ENCODE data around the gene NMT2. TPM values are rescaled to one million over a fixed set of nuclear protein-coding genes. Genes with fewer than 3 reads are reported as not detected.

Gene NMT2
- total RNA-seq, 1 experiment from 2014 or later, result 14.3 TPM

- POLR2A ChIA-PET, result no interaction called here
- CTCF ChIA-PET, result no interaction called here
Measured at GRCh38 chr10:15163253-15163828, 5.2 kb downstream of the NMT2 start.

GRCh38 chr10:15158972-15159371 is 9.5 kb downstream of the NMT2 start:
- ChIA-PET POLR2A (interaction anchor here (0.6 kb wide), 1 partner anchor 65 kb away, joined by 7 read pairs; no protein-coding TSS in a partner anchor), CTCF (no interaction called here)
- Histone ChIP-seq H3K27ac (ENCODE audit: low read length) (no peak overlapping the region), H3K4me1 (ENCODE audit: control insufficient read depth, insufficient read depth, low read length) (no peaks in the 10 kb centered on the region), H3K9me3 (ENCODE audit: control insufficient read depth, insufficient read depth, low read depth, low read length) (no peaks in the 10 kb centered on the region), H3K27me3 (ENCODE audit: control insufficient read depth, insufficient read depth, low read length) (no peaks in the 10 kb centered on the region), H3K4me3 (ENCODE audit: low read depth in 2 of 2, low read length in 2 of 2) (no peak overlapping the region), H3K36me3 (ENCODE audit: control insufficient read depth, insufficient read depth, low read length) (no peaks in the 10 kb centered on the region)
- ATAC-seq, result no peak
- no TSS peak for BruUV-seq (replicated peaks)
- in situ Hi-C loops (cut with HindIII; ENCODE audit: low pct_unique_long_range_greater_than_20kb, low sequenced_read_pairs) (no loop called here), intact Hi-C loops (cut with micrococcal nuclease; ENCODE audit: unreplicated experiment) (no loop called here)
- TF ChIP-seq TCF7L2 (IDR thresholded peaks at IDR 0.05; ENCODE audit: low read depth, low read length) (no peak), CTCF (IDR thresholded peaks at IDR 0.05) (no peak), SIN3A (IDR thresholded peaks at IDR 0.05; ENCODE audit: borderline replicate concordance, insufficient read depth, low read depth, low read length) (no peak), POLR2AphosphoS5 (IDR thresholded peaks at IDR 0.05; ENCODE audit: low read depth, low read length) (no peak), REST (IDR thresholded peaks at IDR 0.05; ENCODE audit: insufficient read depth in 1 of 2, low read depth in 2 of 2, low read length in 1 of 2) (no peak)
- DNase-seq (ENCODE audit: low read depth, low spot score), result no peak

More at GRCh38 chr10:15163253-15163828, 5.2 kb downstream of the NMT2 start:
- in situ Hi-C loops (cut with HindIII; ENCODE audit: low pct_unique_long_range_greater_than_20kb, low sequenced_read_pairs) (no loop called here), intact Hi-C loops (cut with micrococcal nuclease; ENCODE audit: unreplicated experiment) (no loop called here)
- ATAC-seq, result no peak
- no peaks in the 10 kb centered on the region; the same call in 1 of the 2 replicates for H3K36me3 ChIP-seq (ENCODE audit: control insufficient read depth, insufficient read depth, low read length)
- H3K27me3 ChIP-seq (ENCODE audit: control insufficient read depth, insufficient read depth, low read length), result no peaks in the 10 kb centered on the region
- H3K27ac ChIP-seq (ENCODE audit: low read length), result no peak overlapping the region
- no peak overlapping the region for H3K4me3 ChIP-seq (ENCODE audit: low read depth in 2 of 2, low read length in 2 of 2)
- no peaks in the 10 kb centered on the region for H3K9me3 ChIP-seq (ENCODE audit: control insufficient read depth, insufficient read depth, low read depth, low read length)
- peaks cover 13% of the 10 kb centered on the region for H3K4me1 ChIP-seq (ENCODE audit: control insufficient read depth, insufficient read depth, low read length)
- no peak for DNase-seq (ENCODE audit: low read depth, low spot score)
- no TSS peak for BruUV-seq (replicated peaks)
- TF ChIP-seq CTCF (IDR thresholded peaks at IDR 0.05) (no peak), POLR2AphosphoS5 (IDR thresholded peaks at IDR 0.05; ENCODE audit: low read depth, low read length) (no peak), REST (IDR thresholded peaks at IDR 0.05; ENCODE audit: insufficient read depth in 1 of 2, low read depth in 2 of 2, low read length in 1 of 2) (no peak), SIN3A (IDR thresholded peaks at IDR 0.05; ENCODE audit: borderline replicate concordance, insufficient read depth, low read depth, low read length) (no peak), TCF7L2 (IDR thresholded peaks at IDR 0.05; ENCODE audit: low read depth, low read length) (no peak)

All from Panc1 (cell line).